ENCODE measurements around the gene EEPD1. TPM values are rescaled to one million over a fixed set of nuclear protein-coding genes. Genes with fewer than 3 reads are reported as not detected.

EEPD1 gene
- total and polyA plus RNA-seq, 11 donors, result 3.7 to 12.2 (median 7.7) TPM

DNA sequence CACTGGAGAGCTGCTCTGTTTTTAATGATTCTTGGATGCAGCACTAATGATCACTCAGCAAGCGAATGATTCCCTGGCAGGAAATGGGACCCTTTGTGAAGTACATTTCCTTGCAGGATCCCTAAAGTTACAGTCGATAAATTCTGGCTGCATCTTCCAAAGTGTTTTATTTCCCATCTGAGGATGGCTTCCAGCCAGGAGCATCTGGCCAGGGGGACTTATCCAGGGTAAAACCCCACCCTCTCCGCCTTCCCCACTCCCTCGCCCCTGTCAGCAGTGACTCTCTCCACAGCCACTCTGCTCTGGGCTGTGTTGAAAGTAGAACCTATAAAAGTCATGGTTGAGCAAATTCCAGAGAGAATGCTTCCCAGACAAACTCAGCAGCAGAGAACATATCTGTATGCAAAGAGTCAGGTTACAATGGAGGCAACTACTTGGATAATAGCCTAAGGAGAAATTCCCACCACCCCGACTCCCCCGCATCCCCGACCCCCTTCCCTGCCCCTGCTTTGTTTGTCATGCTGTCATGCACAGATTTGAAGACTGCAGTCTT lies 125.6 kb downstream of the EEPD1 start:
- ATAC-seq, result no peak
- Histone ChIP-seq H3K27ac (peak overlapping the region in 3 of 12 donors; percentile 15 to 64 (median 60)), H3K27me3 (no peaks in the 10 kb centered on the region), H3K4me1 (peaks cover 4 to 87% (median 56%) of the 10 kb centered on the region in 12 donors), H3K4me3 (no peak overlapping the region), H3K9me3 (no peaks in the 10 kb centered on the region), H3K36me3 (no peaks in the 10 kb centered on the region)
- intact Hi-C loops (cut with DNase I), result loop anchor here in 2 of 10 donors (10.0 kb wide), 2 partner anchors 54 to 74 kb away; no protein-coding TSS in a partner anchor
- WGBS, 4 donors, result 55 to 62% (median 57%) methylated on average over 7 of the region's 7 CpGs
- peak in 1 of 5 donors; percentile 44 for DNase-seq
- TF ChIP-seq, protein P1, sequence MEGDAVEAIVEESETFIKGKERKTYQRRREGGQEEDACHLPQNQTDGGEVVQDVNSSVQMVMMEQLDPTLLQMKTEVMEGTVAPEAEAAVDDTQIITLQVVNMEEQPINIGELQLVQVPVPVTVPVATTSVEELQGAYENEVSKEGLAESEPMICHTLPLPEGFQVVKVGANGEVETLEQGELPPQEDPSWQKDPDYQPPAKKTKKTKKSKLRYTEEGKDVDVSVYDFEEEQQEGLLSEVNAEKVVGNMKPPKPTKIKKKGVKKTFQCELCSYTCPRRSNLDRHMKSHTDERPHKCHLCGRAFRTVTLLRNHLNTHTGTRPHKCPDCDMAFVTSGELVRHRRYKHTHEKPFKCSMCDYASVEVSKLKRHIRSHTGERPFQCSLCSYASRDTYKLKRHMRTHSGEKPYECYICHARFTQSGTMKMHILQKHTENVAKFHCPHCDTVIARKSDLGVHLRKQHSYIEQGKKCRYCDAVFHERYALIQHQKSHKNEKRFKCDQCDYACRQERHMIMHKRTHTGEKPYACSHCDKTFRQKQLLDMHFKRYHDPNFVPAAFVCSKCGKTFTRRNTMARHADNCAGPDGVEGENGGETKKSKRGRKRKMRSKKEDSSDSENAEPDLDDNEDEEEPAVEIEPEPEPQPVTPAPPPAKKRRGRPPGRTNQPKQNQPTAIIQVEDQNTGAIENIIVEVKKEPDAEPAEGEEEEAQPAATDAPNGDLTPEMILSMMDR (IDR thresholded peaks at IDR 0.05), result no peak
- TF ChIP-seq POLR2A (IDR thresholded peaks at IDR 0.05), result no peak

DNA sequence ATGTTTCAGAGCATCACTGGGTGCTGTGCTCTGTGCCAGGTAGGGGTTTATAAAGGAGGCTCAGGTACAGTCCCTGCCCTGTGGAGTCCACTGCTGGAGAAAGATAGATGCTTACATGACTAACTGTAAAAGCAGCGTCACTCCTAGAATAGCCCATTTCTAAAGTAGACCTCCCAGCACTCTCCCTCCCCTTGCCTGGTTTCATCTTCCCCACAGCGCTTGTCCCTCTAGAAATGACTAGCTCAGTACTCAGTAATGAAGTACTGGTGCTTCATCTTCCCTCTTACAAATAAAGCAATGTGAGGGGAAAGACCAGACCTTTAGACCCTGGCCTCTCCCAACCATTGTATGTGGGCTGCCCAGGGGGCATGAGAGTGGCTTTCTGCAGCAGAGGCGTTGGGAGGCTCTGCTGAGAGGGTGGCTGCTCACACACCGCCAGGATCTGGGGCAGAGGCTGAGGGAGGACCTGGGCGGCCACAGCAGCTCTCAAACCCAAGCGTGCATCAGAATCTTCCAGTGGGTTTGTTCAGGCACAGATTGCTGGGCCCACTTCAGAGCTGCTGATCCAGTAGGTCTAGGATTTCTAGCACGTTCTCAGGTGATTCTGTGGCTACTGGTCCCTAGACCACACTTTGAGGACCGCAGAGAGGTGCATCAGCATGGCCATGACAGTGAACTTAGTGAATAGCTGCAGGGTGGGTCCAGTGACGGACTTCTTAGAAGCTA lies 126.3 kb downstream of the EEPD1 start:
- Histone ChIP-seq H3K27ac (peak overlapping the region in 1 of 12 donors; percentile 15), H3K4me3 (no peak overlapping the region), H3K36me3 (no peaks in the 10 kb centered on the region), H3K9me3 (no peaks in the 10 kb centered on the region), H3K4me1 (peaks cover 4 to 80% (median 52%) of the 10 kb centered on the region in 12 donors), H3K27me3 (no peaks in the 10 kb centered on the region)
- intact Hi-C loops (cut with DNase I), result loop anchor here in 2 of 10 donors (10.0 kb wide), 2 partner anchors 55 to 75 kb away; no protein-coding TSS in a partner anchor
- DNase-seq (peak in 1 of 5 donors; percentile 37), ATAC-seq (no peak)
- TF ChIP-seq POLR2A (IDR thresholded peaks at IDR 0.05), result no peak
- TF ChIP-seq, protein P1 (IDR thresholded peaks at IDR 0.05), result no peak
- whole genome bisulfite sequencing, 4 donors, result 91 to 97% (median 95%) methylated on average over 8 to 9 of the region's 9 CpGs

DNA sequence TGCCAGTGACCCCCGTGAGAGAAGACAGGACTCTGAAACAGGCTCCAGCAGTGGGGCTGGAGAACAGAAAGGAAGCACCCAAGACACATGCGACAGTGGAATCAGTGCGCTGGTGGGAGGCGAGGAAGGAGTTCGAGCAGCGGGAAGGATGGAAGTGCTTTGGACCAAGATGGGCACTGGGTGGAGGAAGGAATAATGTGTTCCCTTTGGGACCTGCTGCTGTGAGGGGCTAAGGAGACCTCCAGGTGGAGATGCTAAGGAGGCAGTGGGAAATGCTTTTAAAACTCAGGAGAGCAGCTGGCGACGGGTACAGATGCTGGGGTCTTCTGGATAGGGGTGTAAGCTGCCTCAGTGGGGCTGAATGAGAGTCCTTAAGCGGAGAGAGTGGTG lies 126.9 kb downstream of the EEPD1 start:
- ATAC-seq (no peak), DNase-seq (no peak)
- H3K4me3 ChIP-seq, result no peak overlapping the region
- 80 to 97% (median 93%) methylated on average over 9 of the region's 9 CpGs for WGBS, 4 donors
- no peaks in the 10 kb centered on the region for H3K9me3 ChIP-seq
- no peaks in the 10 kb centered on the region for H3K36me3 ChIP-seq
- H3K27ac ChIP-seq, result peak overlapping the region in 5 of 12 donors; percentile 57 to 79 (median 66)
- peaks cover 4 to 79% (median 51%) of the 10 kb centered on the region in 12 donors for H3K4me1 ChIP-seq
- no peak for TF ChIP-seq POLR2A (IDR thresholded peaks at IDR 0.05)
- TF ChIP-seq, protein P1 (IDR thresholded peaks at IDR 0.05), result no peak
- intact Hi-C loops (cut with DNase I), result loop anchor here in 4 of 10 donors (5.0 to 10.0 kb wide), 4 partner anchors 55 to 123 kb away; no protein-coding TSS in a partner anchor
- no peaks in the 10 kb centered on the region for H3K27me3 ChIP-seq
